ENCODE measurements around the gene NCAM1.

Gene NCAM1

GRCh38 chr11:113202431-113202830 is 241.2 kb downstream of the NCAM1 start:
- DNase-seq (ENCODE audit: low spot score), result peak; percentile 33

- no peak for DNase-seq (ENCODE audit: low spot score)
These were observed 242.0 kb downstream of the NCAM1 start for GRCh38 chr11:113203141-113203753.

- DNase-seq (ENCODE audit: low spot score), result no peak
These were observed 243.1 kb downstream of the NCAM1 start for GRCh38 chr11:113204280-113204679.

GRCh38 chr11:113213549-113213948 is 252.3 kb downstream of the NCAM1 start:
- no peak for DNase-seq (ENCODE audit: low spot score)

- DNase-seq (ENCODE audit: low spot score), result no peak
These were observed 261.0 kb downstream of the NCAM1 start for GRCh38 chr11:113222241-113222640.

- DNase-seq (ENCODE audit: low spot score), result no peak
These were observed 273.7 kb downstream of the NCAM1 start for GRCh38 chr11:113234888-113235287.

GRCh38 chr11:113237261-113237660 is 276.0 kb downstream of the NCAM1 start:
- DNase-seq (ENCODE audit: low spot score), result no peak

GRCh38 chr11:113238721-113239120 is 277.5 kb downstream of the NCAM1 start:
- no peak for DNase-seq (ENCODE audit: low spot score)

- no peak for DNase-seq (ENCODE audit: low spot score)
These were observed 279.2 kb downstream of the NCAM1 start for GRCh38 chr11:113240389-113240788.

GRCh38 chr11:113240790-113241635 is 279.8 kb downstream of the NCAM1 start:
- no peak for DNase-seq (ENCODE audit: low spot score)

- no peak for DNase-seq (ENCODE audit: low spot score)
These were observed 280.4 kb downstream of the NCAM1 start for GRCh38 chr11:113241636-113242054.

GRCh38 chr11:113242060-113242459 is 280.8 kb downstream of the NCAM1 start:
- no peak for DNase-seq (ENCODE audit: low spot score)

GRCh38 chr11:113242767-113243397 is 281.7 kb downstream of the NCAM1 start:
- DNase-seq (ENCODE audit: low spot score), result no peak

- DNase-seq (ENCODE audit: low spot score), result no peak
These were observed 282.5 kb downstream of the NCAM1 start for GRCh38 chr11:113243696-113244095.

GRCh38 chr11:113245216-113245615 is 284.0 kb downstream of the NCAM1 start:
- DNase-seq (ENCODE audit: low spot score), result no peak

- no peak for DNase-seq (ENCODE audit: low spot score)
These were observed 286.0 kb downstream of the NCAM1 start for GRCh38 chr11:113247221-113247620.

GRCh38 chr11:113247966-113248365 is 286.7 kb downstream of the NCAM1 start:
- no peak for DNase-seq (ENCODE audit: low spot score)

GRCh38 chr11:113248702-113249490 is 287.7 kb downstream of the NCAM1 start:
- DNase-seq (ENCODE audit: low spot score), result no peak

- no peak for DNase-seq (ENCODE audit: low spot score)
These were observed 288.2 kb downstream of the NCAM1 start for GRCh38 chr11:113249491-113249763.

- DNase-seq (ENCODE audit: low spot score), result no peak
These were observed 288.6 kb downstream of the NCAM1 start for GRCh38 chr11:113249786-113250185.

GRCh38 chr11:113251281-113251680 is 290.1 kb downstream of the NCAM1 start:
- no peak for DNase-seq (ENCODE audit: low spot score)

GRCh38 chr11:113253406-113253805 is 292.2 kb downstream of the NCAM1 start:
- no peak for DNase-seq (ENCODE audit: low spot score)

- DNase-seq (ENCODE audit: low spot score), result no peak
These were observed 293.9 kb downstream of the NCAM1 start for GRCh38 chr11:113255096-113255495.
